ENCODE data around the gene CHST11. TPM values are rescaled to one million over a fixed set of nuclear protein-coding genes. Genes with fewer than 3 reads are reported as not detected.
"Not testable (repeated sequence)": the region's sequence is repeated elsewhere in the genome, so short reads cannot be mapped to it uniquely, and the experiment has no call there.

CHST11 gene
- total and polyA plus RNA-seq, 3 donors from 2014 or later = 5.1 to 36.9 (median 23.9) TPM

GRCh38 chr12:104743202-104743580 is 286.4 kb downstream of the CHST11 start:
- H3K4me1 ChIP-seq = no peaks in the 10 kb centered on the region
- intact Hi-C loops (cut with DNase I; ENCODE audit: low total_unique reads) = no loop called here
- H3K27ac ChIP-seq = no peak overlapping the region
- no peaks in the 10 kb centered on the region for H3K9me3 ChIP-seq
- TF ChIP-seq POLR2A (IDR thresholded peaks at IDR 0.05) (no peak), CTCF (IDR thresholded peaks at IDR 0.05) (no peak)
- no peak overlapping the region for H3K4me3 ChIP-seq
- no peaks in the 10 kb centered on the region for H3K27me3 ChIP-seq
- no peaks in the 10 kb centered on the region for H3K36me3 ChIP-seq (ENCODE audit: low read depth, missing control alignments)
- DNase-seq = no peak
- WGBS, 2 donors = 83 to 90% methylated on average over 2 of the region's 2 CpGs

- H3K9me3 ChIP-seq; H3K27ac ChIP-seq; DNase-seq; H3K4me1 ChIP-seq; intact Hi-C loops (cut with DNase I; ENCODE audit: low total_unique reads); H3K4me3 ChIP-seq; H3K36me3 ChIP-seq (ENCODE audit: low read depth, missing control alignments); H3K27me3 ChIP-seq: not testable (repeated sequence)
- 91 to 92% methylated on average over 6 of the region's 6 CpGs for WGBS, 2 donors
Measured at GRCh38 chr12:104743753-104744548, 287.2 kb downstream of the CHST11 start.

- no peaks in the 10 kb centered on the region for H3K36me3 ChIP-seq (ENCODE audit: low read depth, missing control alignments)
- TF ChIP-seq CTCF (IDR thresholded peaks at IDR 0.05) (no peak), POLR2A (IDR thresholded peaks at IDR 0.05) (no peak)
- H3K4me3 ChIP-seq = no peak overlapping the region
- no peaks in the 10 kb centered on the region for H3K9me3 ChIP-seq
- no peaks in the 10 kb centered on the region for H3K27me3 ChIP-seq
- WGBS, 2 donors = 78 to 86% methylated on average over 5 to 6 of the region's 6 CpGs
- no peak overlapping the region for H3K27ac ChIP-seq
- no peaks in the 10 kb centered on the region for H3K4me1 ChIP-seq
- no peak for DNase-seq
- intact Hi-C loops (cut with DNase I; ENCODE audit: low total_unique reads) = no loop called here
Measured at GRCh38 chr12:104746467-104747088, 289.8 kb downstream of the CHST11 start.

- intact Hi-C loops (cut with DNase I; ENCODE audit: low total_unique reads) = no loop called here
- TF ChIP-seq CTCF (IDR thresholded peaks at IDR 0.05) = no peak
- TF ChIP-seq POLR2A (IDR thresholded peaks at IDR 0.05) = no peak
- Histone ChIP-seq H3K4me1 (no peaks in the 10 kb centered on the region), H3K27me3 (no peaks in the 10 kb centered on the region), H3K27ac (no peak overlapping the region), H3K9me3 (no peaks in the 10 kb centered on the region), H3K4me3 (no peak overlapping the region), H3K36me3 (ENCODE audit: low read depth, missing control alignments) (no peaks in the 10 kb centered on the region)
- WGBS, 2 donors = 75 to 80% methylated on average over 2 of the region's 2 CpGs
- no peak for DNase-seq
Measured at GRCh38 chr12:104747330-104747729, 290.6 kb downstream of the CHST11 start.

- Histone ChIP-seq H3K27ac (no peak overlapping the region), H3K36me3 (ENCODE audit: low read depth, missing control alignments) (no peaks in the 10 kb centered on the region), H3K4me1 (no peaks in the 10 kb centered on the region), H3K9me3 (no peaks in the 10 kb centered on the region), H3K4me3 (no peak overlapping the region), H3K27me3 (no peaks in the 10 kb centered on the region)
- DNase-seq = no peak
- WGBS, 2 donors = 65 to 82% methylated on average over 8 of the region's 8 CpGs
- intact Hi-C loops (cut with DNase I; ENCODE audit: low total_unique reads) = no loop called here
- no peak for TF ChIP-seq POLR2A (IDR thresholded peaks at IDR 0.05)
- no peak for TF ChIP-seq CTCF (IDR thresholded peaks at IDR 0.05)
Measured at GRCh38 chr12:104747955-104748354, 291.2 kb downstream of the CHST11 start.
